OCI-LY3 (cell line): ENCODE measurements around the gene NXT1.

Experiments used
- H2AFZ ChIP-seq: fragments of 200-600, 300-600 bp; shearing (Covaris generic); 2 replicates; pipeline ENCODE4 v1.6.0; 2014; ENCODE audit warnings: antibody characterized with exemption, low read depth, low read length
- H3K27ac ChIP-seq: fragments of 200-600, 300-600 bp; sonication (generic); 2 replicates; pipeline ENCODE4 v1.5.1; 2014; ENCODE audit warnings: mild to moderate bottlenecking, low read length, moderate library complexity, mixed read lengths
- H3K27me3 ChIP-seq: fragments of 200-600, 300-600 bp; sonication (generic); 2 replicates; pipeline ENCODE4 v1.6.1; 2014; ENCODE audit warnings: low read depth, low read length, mixed read lengths
- H3K36me3 ChIP-seq: fragments of 200-600, 300-600 bp; sonication (generic); replicated peaks from 2 replicates; pipeline ENCODE3; 2014; ENCODE audit warnings: low read depth, low read length, mixed read lengths
- H3K4me1 ChIP-seq: fragments of 300-600, 200-600 bp; sonication (generic); 2 replicates; pipeline ENCODE4 v1.6.1; 2014; ENCODE audit warnings: low read length, mixed read lengths
- H3K4me2 ChIP-seq: fragments of 200-600, 300-600 bp; sonication (generic); 2 replicates; pipeline ENCODE4 v1.6.1; 2014; ENCODE audit warnings: low read length, mixed read lengths
- H3K4me3 ChIP-seq: fragments of 300-600, 200-600 bp; sonication (generic); 2 replicates; pipeline ENCODE4 v1.5.1; 2014; ENCODE audit warnings: antibody characterized with exemption, mild to moderate bottlenecking, low read length, moderate library complexity
- H3K79me2 ChIP-seq: fragments of 300-600, 200-600 bp; shearing (Covaris generic); 2 replicates; pipeline ENCODE4 v1.6.1; 2014; ENCODE audit warnings: mild to moderate bottlenecking, low read length, mixed read lengths
- H3K9ac ChIP-seq: fragments of 300-600, 200-600 bp; shearing (Covaris generic); 2 replicates; pipeline ENCODE4 v1.6.0; 2014; ENCODE audit warnings: mild to moderate bottlenecking, low read length, moderate library complexity
- H3K9me3 ChIP-seq: fragments of 200-600, 300-600 bp; shearing (Covaris generic); 2 replicates; pipeline ENCODE4 v1.6.1; 2014; ENCODE audit warnings: low read length, mixed read lengths; ENCODE audit not compliant: insufficient read depth
- H4K20me1 ChIP-seq: fragments of 200-600, 300-600 bp; sonication (generic); 2 replicates; pipeline ENCODE4 v1.6.1; 2016; ENCODE audit warnings: low read length, mixed read lengths; ENCODE audit not compliant: insufficient read depth
- EZH2phosphoT487 ChIP-seq: fragments of 200-600 bp; shearing (Covaris generic); IDR thresholded peaks from 2 replicates; pipeline ENCODE4 v1.6.1; 2018; ENCODE audit warnings: antibody characterized with exemption, mixed run types, low read depth
- TF ChIP-seq, protein P1 (sequence below): fragments of 200-600, 300-600 bp; sonication (generic); IDR thresholded peaks from 2 replicates; pipeline ENCODE4 v1.5.1; 2014; ENCODE audit warnings: antibody characterized with exemption, low read length, low read depth

NXT1 gene

DNA sequence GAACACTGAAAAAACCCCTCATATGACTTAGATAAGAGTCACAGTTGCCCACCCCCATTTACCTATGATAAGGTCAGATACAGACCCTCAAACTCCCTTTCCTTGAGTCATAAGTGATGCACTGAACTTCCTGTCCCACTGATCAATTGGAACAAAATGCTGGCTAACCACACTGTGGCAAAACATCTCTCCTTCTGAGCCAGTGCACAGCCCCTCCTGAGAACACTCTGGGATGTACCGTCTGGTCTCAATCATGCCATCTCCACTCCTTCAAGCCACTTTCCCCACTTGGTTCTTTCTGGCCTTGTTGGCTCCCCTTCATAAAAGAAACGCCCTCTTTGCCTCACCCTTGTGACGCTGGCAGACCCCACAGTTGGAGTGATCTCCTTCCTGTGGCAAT lies 42.6 kb upstream of the NXT1 start:
- Histone ChIP-seq H3K4me2 (no peak overlapping the region), H3K4me3 (no peak overlapping the region), H3K4me1 (no peaks in the 10 kb centered on the region), H2AFZ (no peak overlapping the region), H3K27me3 (0 out of 2 replicates have a peak, but pooled peaks cover 10% of the 10 kb centered on the region), H3K27ac (no peak overlapping the region), H3K9ac (no peak overlapping the region), H3K36me3 (no peaks in the 10 kb centered on the region), H3K79me2 (no peaks in the 10 kb centered on the region), H4K20me1 (no peaks in the 10 kb centered on the region), H3K9me3 (no peaks in the 10 kb centered on the region)
- TF ChIP-seq, protein P1, sequence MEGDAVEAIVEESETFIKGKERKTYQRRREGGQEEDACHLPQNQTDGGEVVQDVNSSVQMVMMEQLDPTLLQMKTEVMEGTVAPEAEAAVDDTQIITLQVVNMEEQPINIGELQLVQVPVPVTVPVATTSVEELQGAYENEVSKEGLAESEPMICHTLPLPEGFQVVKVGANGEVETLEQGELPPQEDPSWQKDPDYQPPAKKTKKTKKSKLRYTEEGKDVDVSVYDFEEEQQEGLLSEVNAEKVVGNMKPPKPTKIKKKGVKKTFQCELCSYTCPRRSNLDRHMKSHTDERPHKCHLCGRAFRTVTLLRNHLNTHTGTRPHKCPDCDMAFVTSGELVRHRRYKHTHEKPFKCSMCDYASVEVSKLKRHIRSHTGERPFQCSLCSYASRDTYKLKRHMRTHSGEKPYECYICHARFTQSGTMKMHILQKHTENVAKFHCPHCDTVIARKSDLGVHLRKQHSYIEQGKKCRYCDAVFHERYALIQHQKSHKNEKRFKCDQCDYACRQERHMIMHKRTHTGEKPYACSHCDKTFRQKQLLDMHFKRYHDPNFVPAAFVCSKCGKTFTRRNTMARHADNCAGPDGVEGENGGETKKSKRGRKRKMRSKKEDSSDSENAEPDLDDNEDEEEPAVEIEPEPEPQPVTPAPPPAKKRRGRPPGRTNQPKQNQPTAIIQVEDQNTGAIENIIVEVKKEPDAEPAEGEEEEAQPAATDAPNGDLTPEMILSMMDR, result no peak
- no peak for TF ChIP-seq EZH2phosphoT487

DNA sequence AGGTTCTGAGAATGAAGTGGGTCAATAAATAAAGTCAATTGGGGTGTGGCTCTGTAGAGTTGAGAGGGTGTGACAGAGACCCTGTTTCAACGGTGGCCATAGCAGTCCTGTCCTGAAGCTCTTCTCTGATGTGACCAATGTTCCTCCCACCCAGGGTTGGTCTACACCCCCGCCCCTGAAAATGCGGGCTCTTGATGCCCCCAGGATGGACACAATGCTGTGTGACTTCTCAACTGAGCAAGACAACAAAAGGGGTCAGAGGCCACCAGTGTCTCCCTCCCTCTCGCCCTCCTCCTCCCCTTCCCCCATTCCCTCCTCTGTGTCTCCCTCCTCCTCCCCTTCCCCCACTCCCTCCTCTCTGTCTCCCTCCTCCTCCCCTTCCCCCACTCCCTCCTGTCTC lies 41.7 kb upstream of the NXT1 start:
- no peak overlapping the region for H3K4me3 ChIP-seq
- no peaks in the 10 kb centered on the region for H4K20me1 ChIP-seq
- no peak overlapping the region for H3K27ac ChIP-seq
- H3K4me2 ChIP-seq, result no peak overlapping the region
- H2AFZ ChIP-seq, result no peak overlapping the region
- no peak for TF ChIP-seq EZH2phosphoT487
- TF ChIP-seq, protein P1, result no peak
- H3K36me3 ChIP-seq, result no peaks in the 10 kb centered on the region
- no peaks in the 10 kb centered on the region for H3K79me2 ChIP-seq
- H3K9me3 ChIP-seq, result no peaks in the 10 kb centered on the region
- H3K27me3 ChIP-seq, result 0 out of 2 replicates have a peak, but pooled peaks cover 10% of the 10 kb centered on the region
- no peaks in the 10 kb centered on the region for H3K4me1 ChIP-seq
- H3K9ac ChIP-seq, result no peak overlapping the region

DNA sequence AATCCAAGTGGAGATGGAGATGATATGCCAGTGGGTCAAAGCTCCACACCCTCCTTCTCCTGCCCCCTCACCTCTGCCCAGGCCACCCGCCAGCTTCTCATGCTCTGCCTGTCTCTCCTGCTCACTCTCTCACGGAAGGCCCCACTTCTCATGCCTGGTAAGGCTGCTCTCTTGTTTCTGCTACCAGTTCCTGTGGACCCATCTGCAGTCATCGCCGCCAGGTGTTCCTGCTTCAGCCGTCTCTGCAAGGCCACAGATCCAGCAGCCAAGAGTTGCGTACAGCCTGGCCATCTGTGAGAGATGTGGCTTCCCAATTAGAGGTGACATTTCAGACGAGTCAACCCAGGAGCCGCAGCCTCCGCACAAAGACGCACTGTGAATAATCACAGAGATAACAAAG lies 40.8 kb upstream of the NXT1 start:
- no peak overlapping the region for H3K4me2 ChIP-seq
- no peak overlapping the region for H3K9ac ChIP-seq
- no peaks in the 10 kb centered on the region for H3K36me3 ChIP-seq
- 0 out of 2 replicates have a peak, but pooled peaks cover 10% of the 10 kb centered on the region for H3K27me3 ChIP-seq
- H3K9me3 ChIP-seq, result no peaks in the 10 kb centered on the region
- H4K20me1 ChIP-seq, result no peaks in the 10 kb centered on the region
- no peaks in the 10 kb centered on the region for H3K79me2 ChIP-seq
- no peak overlapping the region for H3K27ac ChIP-seq
- no peaks in the 10 kb centered on the region for H3K4me1 ChIP-seq
- H2AFZ ChIP-seq, result no peak overlapping the region
- TF ChIP-seq, protein P1, result no peak
- TF ChIP-seq EZH2phosphoT487, result no peak
- no peak overlapping the region for H3K4me3 ChIP-seq

DNA sequence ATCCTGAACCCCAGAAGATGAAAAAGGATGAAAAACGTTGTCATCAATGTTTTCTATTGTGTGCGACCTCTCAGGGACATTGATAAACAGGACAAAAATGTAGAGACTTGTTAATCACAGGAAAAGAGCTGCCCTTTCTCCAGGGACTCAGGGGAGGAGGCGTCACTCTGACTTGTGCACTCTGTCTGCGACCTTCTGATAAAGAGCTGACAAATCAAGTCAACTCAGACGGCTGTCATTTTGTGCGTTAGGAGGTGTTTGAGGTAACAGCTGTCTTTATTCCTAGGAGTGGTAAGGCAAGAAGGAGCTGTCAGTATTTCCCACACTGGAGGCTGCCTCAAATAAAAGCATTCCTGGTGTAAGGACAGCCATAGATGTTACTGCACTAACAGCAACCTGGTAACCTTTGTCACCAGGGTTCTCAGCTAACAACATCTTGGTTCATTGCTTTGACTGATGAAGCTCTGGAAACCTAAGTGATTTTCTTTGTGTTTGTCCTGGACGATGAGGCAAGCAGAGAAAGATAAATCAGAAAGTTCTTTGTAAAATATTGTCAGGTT lies 38.6 kb upstream of the NXT1 start:
- H3K36me3 ChIP-seq, result no peaks in the 10 kb centered on the region
- H3K79me2 ChIP-seq, result no peaks in the 10 kb centered on the region
- no peak overlapping the region for H3K4me2 ChIP-seq
- H3K9me3 ChIP-seq, result no peaks in the 10 kb centered on the region
- no peaks in the 10 kb centered on the region for H3K4me1 ChIP-seq
- no peaks in the 10 kb centered on the region for H4K20me1 ChIP-seq
- H3K4me3 ChIP-seq, result no peak overlapping the region
- peaks cover 10% of the 10 kb centered on the region; the same call in 1 of the 2 replicates for H3K27me3 ChIP-seq
- H2AFZ ChIP-seq, result no peak overlapping the region
- no peak overlapping the region for H3K9ac ChIP-seq
- no peak overlapping the region for H3K27ac ChIP-seq
- no peak for TF ChIP-seq EZH2phosphoT487
- TF ChIP-seq, protein P1, result no peak
